Measurements from ENCODE around the gene NAALADL2.
"Not testable (repeated sequence)": the region's sequence is repeated elsewhere in the genome, so short reads cannot be mapped to it uniquely, and the experiment has no call there.

The NAALADL2 gene

DNA sequence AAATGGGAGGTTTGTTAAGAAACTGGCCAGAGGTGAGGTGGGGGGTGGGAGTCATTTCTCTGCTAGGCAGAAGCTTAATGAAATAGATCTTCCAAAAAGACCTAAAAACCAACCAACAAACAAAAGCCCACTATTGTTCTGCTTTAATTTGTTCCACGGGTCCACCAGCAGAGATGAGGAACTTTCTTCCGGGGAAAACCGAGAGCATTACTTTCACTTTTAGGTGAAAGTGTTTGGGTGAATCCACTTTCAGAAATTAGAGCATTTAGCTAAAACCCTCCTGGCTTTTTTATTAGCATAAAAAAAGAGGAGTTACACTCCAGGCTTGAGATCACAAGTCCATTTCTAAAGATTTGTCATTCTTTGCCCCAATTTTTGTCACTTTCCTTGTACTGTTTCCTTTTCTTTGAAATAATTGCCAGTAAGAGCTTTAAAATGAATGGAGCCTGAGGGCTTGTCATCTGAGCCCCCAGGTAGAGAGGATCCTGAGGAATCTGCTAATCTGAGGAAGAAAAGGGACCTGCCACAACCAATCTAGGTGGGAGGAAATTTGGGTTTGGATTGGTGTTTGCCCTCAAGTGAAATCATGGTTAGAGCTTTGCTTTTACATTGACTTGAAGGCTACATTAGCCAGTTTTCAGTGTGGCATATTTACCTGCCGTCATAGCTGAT, 667.6 kb downstream of the NAALADL2 start:
- no peak for DNase-seq

DNA sequence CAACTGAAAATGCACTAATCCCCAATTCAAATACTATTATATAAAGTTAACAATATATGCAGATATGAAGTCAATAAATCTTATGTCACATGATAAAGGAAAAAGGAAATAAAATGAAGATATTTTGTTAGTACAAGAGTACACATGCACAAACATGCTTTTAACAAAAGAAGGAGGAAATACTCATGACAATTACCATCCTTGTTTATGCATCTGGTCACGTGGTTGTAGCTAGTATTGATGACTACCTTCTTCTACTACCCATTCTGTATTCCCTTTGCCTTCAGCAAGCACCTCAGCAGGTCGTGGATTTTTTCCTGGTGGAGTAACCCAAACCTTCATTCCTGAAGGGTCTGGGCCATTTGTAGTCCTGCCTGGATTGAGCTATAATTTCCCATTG, 669.6 kb downstream of the NAALADL2 start:
- DNase-seq = not testable (repeated sequence)

GRCh38 chr3:175535351-175535750, 676.2 kb downstream of the NAALADL2 start:
- DNase-seq = no peak

GRCh38 chr3:175546115-175546514, 687.0 kb downstream of the NAALADL2 start:
- no peak for DNase-seq

GRCh38 chr3:175552929-175553328, 693.8 kb downstream of the NAALADL2 start:
- DNase-seq = no peak

- DNase-seq = no peak
Measured at GRCh38 chr3:175554801-175555200, 695.7 kb downstream of the NAALADL2 start.

GRCh38 chr3:175558261-175558660, 699.1 kb downstream of the NAALADL2 start:
- no peak for DNase-seq

- DNase-seq = no peak
Measured at GRCh38 chr3:175564363-175564762, 705.2 kb downstream of the NAALADL2 start.

DNA sequence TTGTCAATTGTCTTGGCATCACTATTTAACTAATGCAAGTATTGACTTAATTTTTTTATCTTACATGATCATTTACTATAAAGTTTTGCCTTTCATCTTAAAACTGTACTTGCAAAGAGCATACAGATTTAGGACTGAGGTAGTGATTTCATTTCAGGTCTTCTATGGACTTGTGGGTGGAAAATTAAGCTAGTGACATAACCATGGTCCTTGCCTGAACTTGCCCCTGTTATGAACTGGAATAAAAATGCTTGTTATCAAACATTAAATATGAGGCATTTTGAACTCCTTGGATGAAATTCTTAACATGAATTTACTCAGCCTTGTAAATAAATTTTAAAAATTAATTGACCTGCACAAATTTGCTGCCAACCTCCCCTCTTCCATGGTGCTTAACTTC, 712.0 kb downstream of the NAALADL2 start:
- DNase-seq = no peak

GRCh38 chr3:175573226-175573625, 714.1 kb downstream of the NAALADL2 start:
- no peak for DNase-seq

DNA sequence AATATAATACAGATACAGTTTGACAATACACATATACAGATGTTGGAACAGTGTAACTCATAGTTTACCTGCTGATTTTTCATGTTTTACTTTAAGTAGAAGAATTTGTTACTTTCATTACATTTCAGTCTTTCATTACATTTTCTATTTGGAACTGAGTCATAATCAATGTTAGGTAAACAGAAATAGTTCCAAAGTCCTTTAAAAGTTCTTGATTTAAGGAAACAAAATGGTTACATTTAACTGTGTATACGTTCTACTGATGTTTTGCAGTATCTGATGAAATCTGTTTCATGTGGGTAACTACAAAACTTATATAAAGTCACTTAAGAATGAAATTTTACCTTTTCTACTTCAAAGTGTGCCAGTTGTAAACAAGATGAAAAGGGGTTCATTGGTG, 721.2 kb downstream of the NAALADL2 start:
- DNase-seq = no peak

DNA sequence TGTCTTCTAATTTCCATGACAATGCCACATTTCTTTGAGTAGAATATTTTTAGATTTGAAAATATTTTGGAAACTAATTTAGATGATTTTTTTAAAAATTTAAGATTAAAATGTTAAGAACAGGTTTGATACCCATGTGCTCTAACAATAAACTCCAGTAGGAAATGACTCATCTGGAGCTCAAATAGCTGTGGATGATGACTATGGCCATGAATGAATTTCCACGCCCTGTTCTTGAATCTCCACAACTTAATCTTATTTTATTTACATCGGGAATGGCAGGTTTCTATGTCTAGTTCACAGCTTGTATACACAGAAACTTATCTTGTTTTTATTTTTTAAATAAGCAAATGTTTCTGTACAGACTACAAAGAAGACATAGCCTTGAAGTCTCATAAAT, 726.8 kb downstream of the NAALADL2 start:
- peak in 1 of 2 experiments; percentile 18 for DNase-seq

DNA sequence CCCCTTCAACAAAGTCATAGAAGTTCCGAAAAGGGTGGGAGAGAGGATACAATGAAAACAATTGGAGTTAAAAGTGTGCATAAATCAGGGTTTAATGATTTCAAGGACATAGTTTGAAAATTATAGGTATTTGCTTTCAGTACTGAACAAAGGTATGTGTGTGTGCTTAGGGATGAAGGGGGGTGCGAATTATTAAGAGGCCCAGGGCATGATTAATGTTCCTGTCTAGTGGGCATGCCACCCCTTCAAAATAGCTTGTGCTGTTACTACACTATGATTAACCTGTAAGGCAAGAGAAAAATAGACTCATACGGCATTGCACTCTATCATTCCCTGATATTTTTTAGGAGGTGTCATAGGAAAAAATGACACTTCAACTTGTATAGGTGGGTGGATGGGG, 731.6 kb downstream of the NAALADL2 start:
- no peak for DNase-seq

- DNase-seq = no peak
Measured at GRCh38 chr3:175591375-175591774, 732.2 kb downstream of the NAALADL2 start.

DNA sequence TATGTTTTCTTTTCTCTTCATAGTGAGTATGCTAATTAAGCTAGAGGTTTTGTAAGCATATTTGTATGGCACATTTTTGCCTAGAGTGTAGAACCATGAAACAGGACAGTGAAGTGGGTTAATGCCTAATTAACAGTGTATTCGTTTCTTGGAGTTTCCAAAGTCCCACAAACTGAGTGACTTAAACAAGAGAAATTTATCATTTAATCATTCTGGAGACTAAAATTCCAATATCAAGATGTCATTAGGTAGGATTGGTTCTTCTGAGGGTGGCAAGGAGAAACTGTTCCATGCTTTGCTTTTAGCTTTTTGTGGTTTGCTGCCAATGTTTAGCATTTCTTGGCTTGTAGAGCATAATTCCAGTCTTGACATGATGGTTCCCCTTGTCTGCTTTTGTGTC, 734.2 kb downstream of the NAALADL2 start:
- no peak for DNase-seq

GRCh38 chr3:175598740-175599139, 739.6 kb downstream of the NAALADL2 start:
- DNase-seq = no peak

- no peak for DNase-seq
Measured at GRCh38 chr3:175601521-175601920, 742.4 kb downstream of the NAALADL2 start.

GRCh38 chr3:175605851-175606250, 746.7 kb downstream of the NAALADL2 start:
- DNase-seq = no peak

DNA sequence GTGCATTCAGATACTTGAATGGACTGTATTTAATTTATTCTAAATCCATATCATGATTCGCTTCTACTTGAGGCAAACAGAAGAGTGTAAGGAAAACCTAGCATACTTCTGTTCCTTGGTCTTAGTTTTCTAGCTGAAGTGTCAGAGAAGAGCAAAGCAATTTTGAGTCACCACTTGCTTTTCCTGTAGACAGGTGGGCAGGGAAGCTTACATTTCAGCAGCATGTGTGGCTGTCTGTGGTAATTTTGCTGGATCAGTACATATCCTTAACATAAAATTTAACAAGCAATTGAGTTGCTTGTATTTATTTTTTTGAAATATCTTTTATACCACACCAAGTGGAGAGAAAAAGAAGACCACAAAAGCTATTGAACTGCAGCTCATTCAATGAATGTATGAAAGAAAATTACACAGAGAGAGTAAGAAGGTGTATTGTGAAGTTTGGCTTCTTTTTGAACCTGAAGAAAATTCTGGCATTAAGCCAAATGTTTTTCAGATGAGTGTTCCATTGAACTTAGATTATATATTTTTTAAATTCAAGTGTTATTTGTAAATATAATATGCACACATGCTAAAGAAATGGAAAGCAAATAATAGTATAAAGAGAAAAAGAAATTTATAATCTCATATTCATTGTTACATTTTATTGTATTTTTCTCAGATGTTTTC, 747.6 kb downstream of the NAALADL2 start:
- no peak for DNase-seq

- no peak for DNase-seq
Measured at GRCh38 chr3:175608356-175608755, 749.2 kb downstream of the NAALADL2 start.

- no peak for DNase-seq
Measured at GRCh38 chr3:175608911-175609310, 749.8 kb downstream of the NAALADL2 start.

- no peak for DNase-seq
Measured at GRCh38 chr3:175612487-175613196, 753.5 kb downstream of the NAALADL2 start.

- DNase-seq = not testable (repeated sequence)
Measured at GRCh38 chr3:175614107-175614506, 755.0 kb downstream of the NAALADL2 start.

DNA sequence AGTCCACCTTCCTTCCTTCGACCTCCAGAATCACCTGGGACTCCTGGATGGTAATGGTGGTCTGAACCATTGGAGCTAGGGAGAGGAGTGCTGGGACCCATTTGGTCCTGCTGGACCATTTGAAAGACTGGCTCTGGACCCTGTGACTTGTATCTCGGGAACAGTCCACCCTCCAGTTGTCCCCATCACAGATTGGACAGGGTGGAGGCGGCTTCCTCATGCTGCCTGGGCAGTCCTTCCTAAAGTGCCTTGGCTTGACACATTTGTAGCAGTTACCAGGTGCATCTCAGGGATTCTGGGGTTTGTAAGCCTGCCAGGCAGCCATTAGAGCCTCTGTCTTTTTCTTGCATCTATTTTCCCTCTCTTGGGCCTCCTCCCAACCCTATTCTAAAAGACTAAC, 758.1 kb downstream of the NAALADL2 start:
- no peak for DNase-seq

Data from SW 1271 (cell line).